Body of pancreas (tissue), 4 donors: ENCODE data around the gene HOXB3.

Experiments
- CTCF ChIP-seq, 7 experiments: fragments of 450-650 bp in 4 of 7; fragments of 200-600 bp in 3 of 7; sonication (generic) in 3 of 7; IDR thresholded peaks; one replicate each; pipeline ENCODE4 v1.5.1; 2016 to 2019; ENCODE audit warnings: antibody characterized with exemption in 7 of 7
- POLR2A ChIP-seq, 3 donors: fragments of 450-650 bp; IDR thresholded peaks; one replicate each; pipeline ENCODE4 v1.6.1; 2016; ENCODE audit warnings: antibody characterized with exemption in 3 of 3, mild to moderate bottlenecking in 2 of 3

- no peak for TF ChIP-seq POLR2A (IDR thresholded peaks at IDR 0.05)
- no peak for TF ChIP-seq CTCF (IDR thresholded peaks at IDR 0.05)
Measured at GRCh38 chr17:48589831-48590606, at the start of gene HOXB3.
